GM19193 (cell line): ENCODE measurements around the gene IL1R2.

Experiments used
- POLR2A ChIP-seq: IDR thresholded peaks from 4 replicates; pipeline ENCODE4 v1.6.1; 2011; ENCODE audit not compliant: insufficient read depth, insufficient read length; ENCODE audit errors: extremely low read depth

The IL1R2 gene

GRCh38 chr2:101986376-101986775, 5.4 kb upstream of the IL1R2 start:
- no peak for TF ChIP-seq POLR2A

GRCh38 chr2:101986804-101987740, 4.7 kb upstream of the IL1R2 start:
- TF ChIP-seq POLR2A, result no peak

- TF ChIP-seq POLR2A, result no peak
Observed at GRCh38 chr2:101987832-101988231, 3.9 kb upstream of the IL1R2 start.

- no peak for TF ChIP-seq POLR2A
Observed at GRCh38 chr2:101988541-101988940, 3.2 kb upstream of the IL1R2 start.

GRCh38 chr2:101989740-101990460, 1.9 kb upstream of the IL1R2 start:
- no peak for TF ChIP-seq POLR2A

GRCh38 chr2:101993772-101994171, 2.0 kb downstream of the IL1R2 start:
- no peak for TF ChIP-seq POLR2A

- no peak for TF ChIP-seq POLR2A
Observed at GRCh38 chr2:101995019-101995418, 3.3 kb downstream of the IL1R2 start.

- no peak for TF ChIP-seq POLR2A
Observed at GRCh38 chr2:101995804-101996203, 4.0 kb downstream of the IL1R2 start.

GRCh38 chr2:101998556-101998895, 6.8 kb downstream of the IL1R2 start:
- TF ChIP-seq POLR2A, result no peak

- TF ChIP-seq POLR2A, result no peak
Observed at GRCh38 chr2:101998896-101999789, 7.4 kb downstream of the IL1R2 start.

- TF ChIP-seq POLR2A, result no peak
Observed at GRCh38 chr2:102000012-102000411, 8.3 kb downstream of the IL1R2 start.

- no peak for TF ChIP-seq POLR2A
Observed at GRCh38 chr2:102000813-102001766, 9.3 kb downstream of the IL1R2 start.

GRCh38 chr2:102001767-102002142, 10.0 kb downstream of the IL1R2 start:
- TF ChIP-seq POLR2A, result no peak

GRCh38 chr2:102002228-102002627, 10.5 kb downstream of the IL1R2 start:
- TF ChIP-seq POLR2A, result no peak

GRCh38 chr2:102003696-102004095, 11.9 kb downstream of the IL1R2 start:
- no peak for TF ChIP-seq POLR2A

- no peak for TF ChIP-seq POLR2A
Observed at GRCh38 chr2:102004581-102004980, 12.8 kb downstream of the IL1R2 start.
